PC-9 (cell line): Measurements from ENCODE around the gene LRRK1.

Source experiments
- CTCF ChIP-seq: fragments of 200-600 bp; sonication (generic); conservative IDR thresholded peaks from 2 replicates; pipeline ENCODE4 v1.6.1; 2017; ENCODE audit warnings: mixed run types, antibody characterized with exemption, mild to moderate bottlenecking, moderate library complexity
- EZH2 ChIP-seq: fragments of 200-600 bp; sonication (generic); IDR thresholded peaks from 2 replicates; pipeline ENCODE4 v1.8.0; 2017; ENCODE audit warnings: antibody characterized with exemption, low read depth

- TF ChIP-seq CTCF (no peak), EZH2 (no peak)
These were observed 133.0 kb downstream of the LRRK1 start for GRCh38 chr15:101052031-101052620.
